ENCODE results near the gene IL20. TPM values are rescaled to one million over a fixed set of nuclear protein-coding genes. Genes with fewer than 3 reads are reported as not detected.

The IL20 gene
- total RNA-seq, 1 donor from 2014 or later = not detected

DNA sequence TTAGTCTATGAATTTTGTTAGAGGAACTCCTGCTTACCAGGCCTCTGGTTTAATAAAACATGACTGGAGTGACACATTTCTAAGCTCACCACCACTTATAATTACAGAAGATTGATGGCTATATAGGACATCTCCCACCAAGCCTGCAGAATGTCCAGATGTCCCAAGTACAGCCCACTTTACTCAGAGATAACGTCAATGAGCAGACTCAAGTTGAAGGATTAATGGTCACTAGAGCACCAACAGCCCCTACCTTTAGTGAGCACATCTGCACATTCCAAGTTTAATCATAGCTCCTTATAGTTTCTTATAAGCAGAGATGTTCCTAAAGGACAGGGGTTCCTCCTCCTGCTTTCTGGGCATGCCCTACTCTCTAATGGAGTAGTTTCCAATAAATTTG is 37.4 kb upstream of the IL20 start:
- Mint-ChIP-seq H3K27me3 (ENCODE audit: insufficient read depth, low read depth) (peaks cover 4% of the 10 kb centered on the region), H3K9me3 (peaks cover 2% of the 10 kb centered on the region), H3K27ac (no peak overlapping the region), H3K36me3 (no peaks in the 10 kb centered on the region), H3K4me1 (peaks cover 6% of the 10 kb centered on the region), H3K4me3 (no peak overlapping the region)
- no peak overlapping the region for H3K4me2 ChIP-seq
- TF ChIP-seq EZH2 (IDR thresholded peaks at IDR 0.05) (no peak), EZH2phosphoT487 (IDR thresholded peaks at IDR 0.05) (no peak)
- TF ChIP-seq, protein P1, sequence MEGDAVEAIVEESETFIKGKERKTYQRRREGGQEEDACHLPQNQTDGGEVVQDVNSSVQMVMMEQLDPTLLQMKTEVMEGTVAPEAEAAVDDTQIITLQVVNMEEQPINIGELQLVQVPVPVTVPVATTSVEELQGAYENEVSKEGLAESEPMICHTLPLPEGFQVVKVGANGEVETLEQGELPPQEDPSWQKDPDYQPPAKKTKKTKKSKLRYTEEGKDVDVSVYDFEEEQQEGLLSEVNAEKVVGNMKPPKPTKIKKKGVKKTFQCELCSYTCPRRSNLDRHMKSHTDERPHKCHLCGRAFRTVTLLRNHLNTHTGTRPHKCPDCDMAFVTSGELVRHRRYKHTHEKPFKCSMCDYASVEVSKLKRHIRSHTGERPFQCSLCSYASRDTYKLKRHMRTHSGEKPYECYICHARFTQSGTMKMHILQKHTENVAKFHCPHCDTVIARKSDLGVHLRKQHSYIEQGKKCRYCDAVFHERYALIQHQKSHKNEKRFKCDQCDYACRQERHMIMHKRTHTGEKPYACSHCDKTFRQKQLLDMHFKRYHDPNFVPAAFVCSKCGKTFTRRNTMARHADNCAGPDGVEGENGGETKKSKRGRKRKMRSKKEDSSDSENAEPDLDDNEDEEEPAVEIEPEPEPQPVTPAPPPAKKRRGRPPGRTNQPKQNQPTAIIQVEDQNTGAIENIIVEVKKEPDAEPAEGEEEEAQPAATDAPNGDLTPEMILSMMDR (IDR thresholded peaks at IDR 0.05) = no peak
- no peak overlapping the region for H3K9ac ChIP-seq
- no peak overlapping the region for H2AFZ ChIP-seq (replicated peaks)
- no peaks in the 10 kb centered on the region for H3K79me2 ChIP-seq (ENCODE audit: low read depth)
- no peak for DNase-seq (ENCODE audit: low spot score)
- H3K4me1 ChIP-seq = peaks cover 12% of the 10 kb centered on the region
- no peaks in the 10 kb centered on the region for H4K20me1 ChIP-seq (ENCODE audit: low read depth)
- H3K36me3 ChIP-seq = no peaks in the 10 kb centered on the region
- H3F3A ChIP-seq (ENCODE audit: low read depth) = peaks cover 3% of the 10 kb centered on the region
- no peak overlapping the region for H3K4me3 ChIP-seq
- no peak overlapping the region for H3K27ac ChIP-seq
- no peaks in the 10 kb centered on the region for H3K9me3 ChIP-seq (ENCODE audit: low read depth)
- no peaks in the 10 kb centered on the region for H3K27me3 ChIP-seq

DNA sequence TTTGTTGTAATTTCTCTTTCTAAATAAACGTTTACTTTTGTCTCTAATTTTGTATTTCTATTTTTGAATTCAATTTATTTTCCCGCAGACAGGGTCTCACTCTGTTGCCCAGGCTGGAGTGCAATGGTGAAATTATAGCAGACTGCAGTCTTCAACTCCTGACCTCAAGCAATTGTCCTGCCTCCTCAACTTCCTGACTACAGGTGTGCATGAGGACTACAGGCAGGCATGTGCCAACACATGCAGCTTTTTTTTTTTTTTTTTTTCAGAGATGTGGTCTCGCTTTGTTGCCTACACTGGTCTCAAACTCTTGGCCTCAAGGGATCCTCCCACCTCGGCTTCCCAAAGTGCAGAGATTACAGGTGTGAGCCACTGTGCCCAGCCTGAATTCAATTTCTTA is 36.7 kb upstream of the IL20 start:
- Histone ChIP-seq H3K9me3 (ENCODE audit: low read depth) (no peaks in the 10 kb centered on the region), H3K27me3 (no peaks in the 10 kb centered on the region), H3K27ac (no peak overlapping the region), H2AFZ (replicated peaks) (no peak overlapping the region), H3K36me3 (no peaks in the 10 kb centered on the region), H3K79me2 (ENCODE audit: low read depth) (no peaks in the 10 kb centered on the region), H3K4me2 (no peak overlapping the region), H3K4me3 (no peak overlapping the region), H3K4me1 (peaks cover 19% of the 10 kb centered on the region), H4K20me1 (ENCODE audit: low read depth) (no peaks in the 10 kb centered on the region), H3K9ac (no peak overlapping the region), H3F3A (ENCODE audit: low read depth) (peaks cover 9% of the 10 kb centered on the region)
- Mint-ChIP-seq H3K27me3 (ENCODE audit: insufficient read depth, low read depth) (peaks cover 4% of the 10 kb centered on the region), H3K4me1 (peaks cover 13% of the 10 kb centered on the region), H3K4me3 (no peak overlapping the region), H3K9me3 (peaks cover 2% of the 10 kb centered on the region), H3K27ac (no peak overlapping the region), H3K36me3 (no peaks in the 10 kb centered on the region)
- no peak for DNase-seq (ENCODE audit: low spot score)
- TF ChIP-seq EZH2phosphoT487 (IDR thresholded peaks at IDR 0.05) (no peak), EZH2 (IDR thresholded peaks at IDR 0.05) (no peak)
- TF ChIP-seq, protein P1 (IDR thresholded peaks at IDR 0.05) = no peak

DNA sequence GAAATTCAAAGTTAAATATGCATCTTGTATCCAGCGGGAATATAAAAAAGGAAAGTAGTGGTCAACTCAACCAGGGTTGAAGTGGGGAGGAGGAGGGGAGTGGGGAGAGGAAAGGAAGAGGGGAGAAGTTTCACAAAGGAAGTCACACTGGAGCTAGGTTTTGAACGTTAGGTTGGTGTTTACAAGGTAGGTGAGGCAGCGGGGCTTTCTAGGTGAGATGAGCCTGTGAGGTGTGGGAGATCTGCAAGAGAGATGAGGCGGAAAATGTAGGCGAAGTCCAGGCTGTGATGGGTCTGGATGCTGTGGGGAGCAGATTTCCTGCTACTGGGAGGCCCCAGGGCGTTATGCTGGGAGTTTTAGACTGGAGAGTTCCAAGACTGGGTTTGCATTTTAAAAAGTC is 36.1 kb upstream of the IL20 start:
- no peak overlapping the region for H3K4me3 ChIP-seq
- H4K20me1 ChIP-seq (ENCODE audit: low read depth) = no peaks in the 10 kb centered on the region
- H3K4me1 ChIP-seq = peaks cover 21% of the 10 kb centered on the region
- no peaks in the 10 kb centered on the region for H3K9me3 ChIP-seq (ENCODE audit: low read depth)
- no peaks in the 10 kb centered on the region for H3K79me2 ChIP-seq (ENCODE audit: low read depth)
- Mint-ChIP-seq H3K9me3 (peaks cover 2% of the 10 kb centered on the region), H3K27ac (no peak overlapping the region), H3K4me3 (no peak overlapping the region), H3K36me3 (no peaks in the 10 kb centered on the region), H3K27me3 (ENCODE audit: insufficient read depth, low read depth) (peaks cover 4% of the 10 kb centered on the region), H3K4me1 (peaks cover 13% of the 10 kb centered on the region)
- no peaks in the 10 kb centered on the region for H3K27me3 ChIP-seq
- H3K27ac ChIP-seq = no peak overlapping the region
- H3K36me3 ChIP-seq = no peaks in the 10 kb centered on the region
- H2AFZ ChIP-seq (replicated peaks) = no peak overlapping the region
- H3K4me2 ChIP-seq = no peak overlapping the region
- no peak for DNase-seq (ENCODE audit: low spot score)
- TF ChIP-seq EZH2 (IDR thresholded peaks at IDR 0.05) (no peak), EZH2phosphoT487 (IDR thresholded peaks at IDR 0.05) (no peak)
- TF ChIP-seq, protein P1 (IDR thresholded peaks at IDR 0.05) = no peak
- peaks cover 9% of the 10 kb centered on the region for H3F3A ChIP-seq (ENCODE audit: low read depth)
- H3K9ac ChIP-seq = no peak overlapping the region
